Astrocyte (in vitro differentiated cells and primary cell): ENCODE data around the gene PAX5. TPM values are rescaled to one million over a fixed set of nuclear protein-coding genes. Genes with fewer than 3 reads are reported as not detected.

Source experiments
- DNase-seq: peaks from one replicate; pipeline ENCODE4 v3.0.0-alpha.2; 2010; ENCODE audit warnings: low read depth
- FAIRE-seq: peaks from 2 replicates; lab custom pipeline; 2011; peaks lifted over from hg19 to GRCh38; lab: Jason Lieb, UNC
- H2AFZ ChIP-seq: 2 replicates; pipeline ENCODE4 v1.6.0; 2012; ENCODE audit warnings: low read depth, low read length, inconsistent platforms
- H3K27ac ChIP-seq: 2 replicates; pipeline ENCODE4 v1.5.1; 2011; ENCODE audit warnings: low read depth, low read length, inconsistent platforms
- H3K27me3 ChIP-seq: 2 replicates; pipeline ENCODE4 v1.6.0; 2011; ENCODE audit warnings: low read length, inconsistent platforms; ENCODE audit not compliant: insufficient read depth
- H3K36me3 ChIP-seq: 2 replicates; pipeline ENCODE4 v1.5.1; 2011; ENCODE audit warnings: low read length, inconsistent platforms; ENCODE audit not compliant: insufficient read depth
- H3K4me1 ChIP-seq: 2 replicates; pipeline ENCODE4 v1.5.1; 2011; ENCODE audit warnings: low read length, inconsistent platforms; ENCODE audit not compliant: insufficient read depth
- H3K4me2 ChIP-seq: 2 replicates; pipeline ENCODE4 v1.6.0; 2012; ENCODE audit warnings: low read length, inconsistent platforms
- H3K4me3 ChIP-seq: 2 replicates; pipeline ENCODE4 v1.5.1; 2011; ENCODE audit warnings: low read depth, mild to moderate bottlenecking, low read length, inconsistent platforms; ENCODE audit not compliant: insufficient read depth
- H3K79me2 ChIP-seq: 2 replicates; pipeline ENCODE4 v1.6.0; 2012; ENCODE audit warnings: mild to moderate bottlenecking, low read length, inconsistent platforms; ENCODE audit not compliant: insufficient read depth
- H3K9ac ChIP-seq: 2 replicates; pipeline ENCODE4 v1.6.0; 2012; ENCODE audit warnings: mild to moderate bottlenecking, low read length, inconsistent platforms
- H3K9me3 ChIP-seq: 2 replicates; pipeline ENCODE4 v1.5.1; 2012; ENCODE audit warnings: low read depth, mild to moderate bottlenecking, low read length, inconsistent platforms; ENCODE audit not compliant: insufficient read depth
- H4K20me1 ChIP-seq: 2 replicates; pipeline ENCODE4 v1.6.0; 2012; ENCODE audit warnings: low read length, inconsistent platforms; ENCODE audit not compliant: insufficient read depth
- H3K27ac Mint-ChIP-seq: one replicate; pipeline ENCODE4 v1.8.0; 2021; ENCODE audit warnings: mild to moderate bottlenecking, mixed read lengths; ENCODE audit not compliant: unreplicated experiment
- H3K27me3 Mint-ChIP-seq: one replicate; pipeline ENCODE4 v1.8.0; 2021; ENCODE audit warnings: low read depth, mixed read lengths; ENCODE audit not compliant: unreplicated experiment
- H3K36me3 Mint-ChIP-seq: one replicate; pipeline ENCODE4 v1.8.0; 2021; ENCODE audit warnings: low read depth, mixed read lengths; ENCODE audit not compliant: unreplicated experiment
- H3K4me1 Mint-ChIP-seq: one replicate; pipeline ENCODE4 v1.8.0; 2021; ENCODE audit warnings: low read depth, mixed read lengths; ENCODE audit not compliant: unreplicated experiment
- H3K4me3 Mint-ChIP-seq: one replicate; pipeline ENCODE4 v1.8.0; 2021; ENCODE audit warnings: mild to moderate bottlenecking, moderate library complexity, mixed read lengths; ENCODE audit not compliant: unreplicated experiment
- H3K9me3 Mint-ChIP-seq: one replicate; pipeline ENCODE4 v1.8.0; 2021; ENCODE audit warnings: mild to moderate bottlenecking, mixed read lengths; ENCODE audit not compliant: unreplicated experiment
- CTCF ChIP-seq: IDR thresholded peaks from 2 replicates; pipeline ENCODE4 v1.5.1; 2011; ENCODE audit warnings: low read depth, mild to moderate bottlenecking, inconsistent platforms, low read length, moderate library complexity; ENCODE audit not compliant: insufficient read depth
- EZH2 ChIP-seq: IDR thresholded peaks from 2 replicates; pipeline ENCODE4 v1.6.1; 2012; ENCODE audit warnings: mild to moderate bottlenecking, low read length, inconsistent platforms; ENCODE audit not compliant: insufficient read depth
- total RNA-seq: library from RNA; stranded (reverse); gene quantifications from 2 replicates; pipeline ENCODE4 v1.2.1, GENCODE V29; 2021

PAX5 gene
- total RNA-seq, 1 donor from 2014 or later = not detected

DNA sequence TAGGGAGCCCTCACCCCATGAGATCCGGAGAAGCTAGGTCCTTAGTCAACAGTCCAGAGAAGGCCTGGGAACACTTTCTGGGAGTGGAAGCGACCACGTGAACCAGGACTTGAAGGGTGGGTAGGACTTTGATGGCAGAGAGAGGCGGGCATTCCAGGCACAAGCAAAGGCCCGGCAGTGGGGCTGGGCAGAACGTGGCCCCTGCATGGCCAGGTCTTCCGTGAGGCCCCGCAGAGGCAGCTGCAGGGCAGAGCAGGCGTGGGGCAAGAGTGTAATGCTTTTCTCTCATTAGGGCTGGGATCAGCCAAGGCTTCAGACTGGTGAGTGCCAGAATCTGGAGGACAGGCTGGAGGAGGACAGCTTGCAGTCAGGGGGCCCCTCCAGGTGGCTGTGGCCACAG is 184.1 kb downstream of the PAX5 start:
- Mint-ChIP-seq H3K9me3 (no peaks in the 10 kb centered on the region), H3K27me3 (peaks cover 70% of the 10 kb centered on the region), H3K4me3 (no peak overlapping the region), H3K27ac (no peak overlapping the region), H3K36me3 (no peaks in the 10 kb centered on the region), H3K4me1 (no peaks in the 10 kb centered on the region)
- H3K27ac ChIP-seq = no peak overlapping the region
- no peaks in the 10 kb centered on the region for H4K20me1 ChIP-seq
- FAIRE-seq = no peak
- no peak overlapping the region for H3K9ac ChIP-seq
- no peaks in the 10 kb centered on the region for H3K9me3 ChIP-seq
- H3K36me3 ChIP-seq = no peaks in the 10 kb centered on the region
- no peak for DNase-seq
- no peaks in the 10 kb centered on the region for H3K4me1 ChIP-seq
- no peak overlapping the region for H2AFZ ChIP-seq
- H3K79me2 ChIP-seq = no peaks in the 10 kb centered on the region
- H3K27me3 ChIP-seq = peaks cover 49% of the 10 kb centered on the region
- no peak overlapping the region for H3K4me3 ChIP-seq
- TF ChIP-seq EZH2 (no peak), CTCF (no peak)
- H3K4me2 ChIP-seq = no peak overlapping the region

GRCh38 chr9:36848946-36849345 is 185.1 kb downstream of the PAX5 start:
- Histone ChIP-seq H3K27me3 (peaks cover 42% of the 10 kb centered on the region), H3K79me2 (no peaks in the 10 kb centered on the region), H3K4me3 (no peak overlapping the region), H3K9ac (no peak overlapping the region), H3K4me2 (no peak overlapping the region), H3K9me3 (no peaks in the 10 kb centered on the region), H3K27ac (no peak overlapping the region), H3K4me1 (no peaks in the 10 kb centered on the region), H3K36me3 (no peaks in the 10 kb centered on the region), H4K20me1 (no peaks in the 10 kb centered on the region), H2AFZ (no peak overlapping the region)
- H3K27me3 Mint-ChIP-seq = peaks cover 70% of the 10 kb centered on the region
- H3K36me3 Mint-ChIP-seq = no peaks in the 10 kb centered on the region
- no peak for DNase-seq
- TF ChIP-seq CTCF (no peak), EZH2 (no peak)
- no peak overlapping the region for H3K27ac Mint-ChIP-seq
- FAIRE-seq = no peak
- H3K9me3 Mint-ChIP-seq = no peaks in the 10 kb centered on the region
- no peak overlapping the region for H3K4me3 Mint-ChIP-seq
- H3K4me1 Mint-ChIP-seq = no peaks in the 10 kb centered on the region

DNA sequence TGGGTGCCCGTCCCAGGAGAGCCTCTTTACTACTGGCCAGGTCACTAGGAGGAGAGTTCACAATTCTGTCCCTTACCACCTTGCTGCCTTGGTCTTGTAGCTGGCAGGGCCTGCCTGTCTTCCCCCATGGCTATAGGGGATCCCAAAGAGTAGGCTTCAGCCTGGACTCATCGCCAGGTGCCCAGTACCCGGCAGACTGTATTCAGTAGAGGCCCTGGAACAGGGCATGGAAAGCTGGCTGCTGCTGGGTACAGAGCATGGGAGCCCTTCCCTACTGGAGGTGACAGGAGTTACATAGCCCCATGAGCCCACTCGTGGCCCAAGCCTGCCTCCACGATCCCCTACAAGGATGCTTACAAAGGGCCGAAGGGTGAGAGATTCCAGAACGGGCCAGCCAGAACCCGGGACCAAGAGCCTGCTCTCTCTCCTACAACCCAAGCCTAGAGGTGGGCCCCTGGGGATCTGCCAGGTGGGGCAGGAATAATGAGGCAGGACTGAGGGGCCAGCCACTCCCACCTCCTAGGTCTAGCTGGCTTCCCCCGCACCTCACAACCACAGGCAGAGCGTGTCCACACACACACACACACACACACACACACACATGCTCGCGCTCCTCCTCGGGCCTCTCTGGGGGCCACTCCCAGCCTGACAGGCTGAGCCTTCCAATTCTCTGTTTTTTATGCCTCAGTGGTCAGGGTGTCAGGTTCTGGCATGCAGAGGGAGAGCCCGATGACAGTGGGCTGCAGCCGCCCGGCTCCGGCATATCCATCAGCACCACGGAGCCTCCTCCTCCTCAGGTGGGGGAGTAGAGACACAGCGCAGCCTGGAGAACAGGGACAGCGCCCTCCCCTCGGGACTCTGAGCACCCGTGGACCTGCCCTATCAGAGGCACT is 186.0 kb downstream of the PAX5 start:
- Mint-ChIP-seq H3K4me3 (no peak overlapping the region), H3K27me3 (peaks cover 69% of the 10 kb centered on the region), H3K27ac (no peak overlapping the region), H3K9me3 (no peaks in the 10 kb centered on the region), H3K36me3 (no peaks in the 10 kb centered on the region), H3K4me1 (no peaks in the 10 kb centered on the region)
- peaks cover 35% of the 10 kb centered on the region for H3K27me3 ChIP-seq
- H3K4me2 ChIP-seq = no peak overlapping the region
- H2AFZ ChIP-seq = no peak overlapping the region
- no peak overlapping the region for H3K9ac ChIP-seq
- FAIRE-seq (no peak), DNase-seq (peak; percentile 9)
- H3K27ac ChIP-seq = no peak overlapping the region
- no peaks in the 10 kb centered on the region for H3K36me3 ChIP-seq
- no peaks in the 10 kb centered on the region for H4K20me1 ChIP-seq
- no peaks in the 10 kb centered on the region for H3K79me2 ChIP-seq
- no peaks in the 10 kb centered on the region for H3K4me1 ChIP-seq
- no peak overlapping the region for H3K4me3 ChIP-seq
- TF ChIP-seq EZH2 (no peak), CTCF (no peak)
- no peaks in the 10 kb centered on the region for H3K9me3 ChIP-seq
